GM12878 (cell line): ENCODE results near the gene PUDP. TPM values are rescaled to one million over a fixed set of nuclear protein-coding genes. Genes with fewer than 3 reads are reported as not detected.
A peak's percentile ranks its signal among the peaks of the same experiment; 100 is the strongest.

ENCODE experiments used
- ATAC-seq: fragments of 200-7000 bp; cut with Tn5 transposase; 3 replicates; pipeline ENCODE4 v1.9.1; 2020; ENCODE audit warnings: mild to moderate bottlenecking, moderate library complexity
- BruUV-seq: library from RNA; stranded (reverse); fragments of 400-500 nt; replicated peaks from 2 replicates; lab custom pipeline; 2021; lab: Mats Ljungman, UMichigan
- CTCF ChIA-PET: fragments of 300-600 bp; sonication (Branson Sonifier 250); formaldehyde crosslinking; extraction: SDS; loops from one replicate; lab custom pipeline; 2021; ENCODE audit warnings: inconsistent platforms; lab: Yijun Ruan, JAX
- POLR2A ChIA-PET: fragments of 350-600 bp; formaldehyde crosslinking; extraction: SDS; loops from one replicate; lab custom pipeline; 2021; ENCODE audit warnings: inconsistent platforms; lab: Charles Lee
- RAD21 ChIA-PET: fragments of 300-600 bp; sonication (Branson Sonifier 250); formaldehyde crosslinking; loops from one replicate; lab custom pipeline; 2023; ENCODE audit warnings: antibody characterized with exemption; ENCODE audit not compliant: unreplicated experiment; lab: Charles Lee
- SMC1A ChIA-PET: fragments of 300-600 bp; sonication (Branson Sonifier 250); formaldehyde crosslinking; loops from one replicate; lab custom pipeline; 2023; ENCODE audit not compliant: unreplicated experiment, uncharacterized antibody; lab: Charles Lee
- DNase-seq: peaks from one replicate; pipeline ENCODE4 v3.0.0-alpha.2; 2011; ENCODE audit warnings: low read depth, low spot score
- FAIRE-seq: peaks from 3 replicates; lab custom pipeline; 2011; peaks lifted over from hg19 to GRCh38; lab: Jason Lieb, UNC
- H2AFZ ChIP-seq: 2 replicates; pipeline ENCODE4 v1.6.0; 2011; ENCODE audit warnings: low read depth, low read length, control low read depth; ENCODE audit not compliant: control insufficient read depth
- H3K27ac ChIP-seq: 2 replicates; pipeline ENCODE4 v1.5.1; 2011; ENCODE audit warnings: control low read depth; ENCODE audit not compliant: control insufficient read depth, insufficient read depth
- H3K27me3 ChIP-seq, 2 experiments: replicated peaks in 1 of 2; 2 replicates each; pipeline versions ENCODE4 v1.6.0 to v1.6.1; 2011; ENCODE audit warnings: low read length in 1 of 2; ENCODE audit not compliant: control insufficient read depth in 2 of 2, insufficient read depth in 2 of 2
- H3K36me3 ChIP-seq, 2 experiments: 2 replicates each; pipeline ENCODE4 v1.5.1; 2011; ENCODE audit warnings: low read length in 1 of 2; ENCODE audit not compliant: control insufficient read depth in 2 of 2, insufficient read depth in 2 of 2
- H3K4me1 ChIP-seq: 2 replicates; pipeline ENCODE4 v1.6.1; 2011; ENCODE audit warnings: mild to moderate bottlenecking, low read length, moderate library complexity, mixed read lengths; ENCODE audit not compliant: control insufficient read depth, insufficient read depth
- H3K4me2 ChIP-seq: 2 replicates; pipeline ENCODE4 v1.6.0; 2011; ENCODE audit warnings: control low read depth; ENCODE audit not compliant: control insufficient read depth, insufficient read depth
- H3K4me3 ChIP-seq: fragments of 200-600 bp; sonication (generic); 2 replicates; pipeline ENCODE4 v1.5.1; 2016
- H3K79me2 ChIP-seq: 2 replicates; pipeline ENCODE4 v1.6.0; 2011; ENCODE audit warnings: low read length; ENCODE audit not compliant: control insufficient read depth, insufficient read depth
- H3K9ac ChIP-seq: 2 replicates; pipeline ENCODE4 v1.8.0; 2011; ENCODE audit warnings: low read length, control low read depth, mixed read lengths; ENCODE audit not compliant: control insufficient read depth, insufficient read depth
- H3K9me3 ChIP-seq: replicated peaks from 3 replicates; pipeline ENCODE4 v1.5.1; 2011; ENCODE audit warnings: mild to moderate bottlenecking, low read length; ENCODE audit not compliant: control insufficient read depth, insufficient read depth
- H4K20me1 ChIP-seq: 2 replicates; pipeline ENCODE4 v1.6.0; 2011; ENCODE audit not compliant: control insufficient read depth, insufficient read depth
- CBX3 ChIP-seq: fragments of 200-600 bp; sonication (generic); IDR thresholded peaks from 2 replicates; pipeline ENCODE4 v1.6.1; 2016; ENCODE audit warnings: low read depth, borderline replicate concordance
- CEBPZ ChIP-seq: fragments of 150-350 bp; IDR thresholded peaks from 2 replicates; pipeline ENCODE4 v1.6.1; 2016; ENCODE audit warnings: low read depth, low read length
- CHD2 ChIP-seq: IDR thresholded peaks from 2 replicates; pipeline ENCODE4 v1.6.1; 2011; ENCODE audit warnings: low read depth, low read length, improper control_type of control experiment, borderline replicate concordance
- E2F4 ChIP-seq: IDR thresholded peaks from 2 replicates; pipeline ENCODE4 v1.6.1; 2012; ENCODE audit warnings: low read depth, low read length, improper control_type of control experiment
- EZH2 ChIP-seq: IDR thresholded peaks from 2 replicates; pipeline ENCODE4 v1.6.1; 2012; ENCODE audit warnings: low read depth, mild to moderate bottlenecking, control low read depth, inconsistent platforms, low read length, borderline replicate concordance; ENCODE audit not compliant: control insufficient read depth
- GATAD2B ChIP-seq: fragments of 450-650 bp; conservative IDR thresholded peaks from 2 replicates; pipeline ENCODE4 v1.6.1; 2017; ENCODE audit warnings: low read depth, mild to moderate bottlenecking, moderate library complexity
- POLR2A ChIP-seq: IDR thresholded peaks from 2 replicates; pipeline ENCODE4 v1.6.1; 2011; ENCODE audit warnings: low read depth, mild to moderate bottlenecking, low read length
- RBBP5 ChIP-seq: fragments of 200-600 bp; sonication (generic); conservative IDR thresholded peaks from 2 replicates; pipeline ENCODE4 v1.6.1; 2016
- RCOR1 ChIP-seq: conservative IDR thresholded peaks from 2 replicates; pipeline ENCODE4 v1.6.1; 2012; ENCODE audit warnings: low read depth, low read length, improper control_type of control experiment
- SREBF2 ChIP-seq: IDR thresholded peaks from 2 replicates; pipeline ENCODE4 v1.6.1; 2012; ENCODE audit warnings: mild to moderate bottlenecking, low read length
- ZNF592 ChIP-seq: fragments of 450-650 bp; IDR thresholded peaks from 2 replicates; pipeline ENCODE4 v1.6.1; 2017; ENCODE audit warnings: mild to moderate bottlenecking, moderate library complexity
- WGBS: methylation state at CpG from one replicate; pipeline ENCODE4 v1.1.6; 2016; ENCODE audit warnings: low lambda C conversion rate; ENCODE audit not compliant: insufficient replicate concordance, insufficient coverage; ENCODE audit errors: missing lambda C conversion rate; 5-methylcytosine and 5-hydroxymethylcytosine counted together
- in situ Hi-C: fragments of 300-500 bp; cut with MboI; formaldehyde crosslinking; loops from 9 replicates; pipeline ENCODE4 v1.14.3; 2018; ENCODE audit warnings: mixed read lengths
- intact Hi-C: fragments of 100-400 bp; cut with micrococcal nuclease; formaldehyde crosslinking; loops from one replicate; pipeline ENCODE4 v1.14.2; 2022; ENCODE audit not compliant: unreplicated experiment
- polyA plus RNA-seq, 11 experiments: library from polyadenylated mRNA; depleted of rRNA in 4 of 11; unstranded in 6 of 11; stranded (reverse) in 5 of 11; fragments of >200 nt; fragmentation: Nextera tagmentation in 4 of 11; fragmentation: Illumina TruSeq in 1 of 11; extraction: Ambion mirVana in 4 of 11; extraction: Trizol in 1 of 11; gene quantifications; 1 replicate in 1 of 11; 2 replicates in 10 of 11; pipeline versions ENCODE4 v1.2.1 to v1.2.3, GENCODE V29; 2011 to 2016; ENCODE audit warnings: inconsistent platforms in 2 of 11, missing spikeins in 2 of 11, low read depth in 1 of 11
- total RNA-seq, 4 experiments: library from RNA; depleted of rRNA in 3 of 4; stranded (reverse); fragments of >200 nt in 3 of 4; fragmentation: Illumina TruSeq in 1 of 4; extraction: Trizol in 1 of 4; gene quantifications; 2 replicates each; pipeline versions ENCODE4 v1.2.1 to v1.2.3, GENCODE V29; 2013 to 2021

The PUDP gene
- total and polyA plus RNA-seq, 10 of the 15 experiments (the other 5 are each of a cell fraction or from before 2014, with no cell fraction given): 30.8 to 83.5 (median 61.7) TPM

- Histone ChIP-seq H3K4me3 (no peak overlapping the region), H2AFZ (no peak overlapping the region), H3K36me3 (peaks cover 7 to 9% of the 10 kb centered on the region in 2 experiments), H3K9me3 (no peaks in the 10 kb centered on the region), H3K27me3 (no peaks in the 10 kb centered on the region), H3K9ac (no peak overlapping the region), H4K20me1 (no peaks in the 10 kb centered on the region; the same call in 1 of the 2 replicates), H3K79me2 (no peaks in the 10 kb centered on the region), H3K4me2 (no peak overlapping the region), H3K4me1 (no peaks in the 10 kb centered on the region; the same call in 1 of the 2 replicates)
- FAIRE-seq (no peak), DNase-seq (no peak), ATAC-seq (peak; percentile 27; the same call in 1 of the 3 replicates)
- SMC1A ChIA-PET: interaction anchor here (0.8 to 2.8 kb wide), 10 partner anchors 9 to 208 kb away, joined by 3 to 20 read pairs (median 4); no protein-coding TSS in a partner anchor
- BruUV-seq: no TSS peak
- RAD21 ChIA-PET: interaction anchor here (1.3 to 1.5 kb wide), 2 partner anchors 9 to 73 kb away, joined by 3 to 4 read pairs; no protein-coding TSS in a partner anchor
- in situ Hi-C loops: no loop called here
- POLR2A ChIA-PET: interaction anchor here (1.6 kb wide), 1 partner anchor 9 kb away, joined by 4 read pairs; no protein-coding TSS in a partner anchor
- 88% methylated on average over 9 of the region's 9 CpGs for WGBS
- intact Hi-C loops: no loop called here
- CTCF ChIA-PET: interaction anchor here (0.7 to 1.7 kb wide), 4 partner anchors 8 to 55 kb away, joined by 3 to 5 read pairs (median 4); no protein-coding TSS in a partner anchor
- TF ChIP-seq EZH2 (no peak), CBX3 (no peak), E2F4 (no peak), RBBP5 (no peak), ZNF592 (no peak), SREBF2 (no peak), CEBPZ (no peak), POLR2A (no peak), GATAD2B (no peak), RCOR1 (no peak), CHD2 (no peak)
- TF ChIP-seq, all 136 proteins: peak for 0
- H3K27ac ChIP-seq: no peak overlapping the region
Observed at GRCh38 chrX:7074148-7074907, 73.6 kb downstream of the PUDP start.
